Measurements from ENCODE around the gene UNC13D. TPM values are rescaled to one million over a fixed set of nuclear protein-coding genes. Genes with fewer than 3 reads are reported as not detected.
A peak's percentile ranks its signal among the peaks of the same experiment; 100 is the strongest.

The UNC13D gene
- total RNA-seq, 3 donors from 2014 or later: 5.6 to 15.5 (median 8.5) TPM

- H3K9me3 ChIP-seq: no peaks in the 10 kb centered on the region
- H3K36me3 ChIP-seq: no peaks in the 10 kb centered on the region
- TF ChIP-seq CTCF (IDR thresholded peaks at IDR 0.05): peak in 2 of 3 donors; percentile 11 to 13
- TF ChIP-seq POLR2A (IDR thresholded peaks at IDR 0.05): no peak
- H3K27me3 ChIP-seq: no peaks in the 10 kb centered on the region
- intact Hi-C loops (cut with DNase I; ENCODE audit: low total_unique reads): no loop called here
- H3K4me3 ChIP-seq: peak overlapping the region; percentile 58 to 94 (median 63)
- peaks cover 15 to 43% of the 10 kb centered on the region in 2 donors for H3K4me1 ChIP-seq
- DNase-seq (ENCODE audit: low spot score in 2 of 2): no peak
- peak overlapping the region; percentile 95 to 97 for H3K27ac ChIP-seq
These were observed 32.2 kb upstream of the UNC13D start for GRCh38 chr17:75876190-75876937.

- TF ChIP-seq POLR2AphosphoS5 (IDR thresholded peaks at IDR 0.05) (peak in 1 of 3 donors; percentile 41), POLR2A (IDR thresholded peaks at IDR 0.05) (no peak)
- H3K9me3 ChIP-seq: no peaks in the 10 kb centered on the region
- no peaks in the 10 kb centered on the region for H3K27me3 ChIP-seq
- no peaks in the 10 kb centered on the region for H3K36me3 ChIP-seq
- H3K4me3 ChIP-seq: peak overlapping the region; percentile 58 to 94 (median 63)
- intact Hi-C loops (cut with DNase I; ENCODE audit: low total_unique reads): no loop called here
- DNase-seq (ENCODE audit: low spot score in 2 of 2): peak; percentile 70 to 82
- H3K27ac ChIP-seq: peak overlapping the region; percentile 95 to 97
- H3K4me1 ChIP-seq: peaks cover 15 to 43% of the 10 kb centered on the region in 2 donors
These were observed 31.7 kb upstream of the UNC13D start for GRCh38 chr17:75875940-75876189.

GRCh38 chr17:75875182-75875939, 31.2 kb upstream of the UNC13D start:
- Histone ChIP-seq H3K27me3 (no peaks in the 10 kb centered on the region), H3K4me3 (peak overlapping the region in 2 of 3 donors; percentile 63 to 94), H3K4me1 (peaks cover 15 to 43% of the 10 kb centered on the region in 2 donors), H3K9me3 (no peaks in the 10 kb centered on the region), H3K36me3 (no peaks in the 10 kb centered on the region), H3K27ac (peak overlapping the region; percentile 95 to 97)
- intact Hi-C loops (cut with DNase I; ENCODE audit: low total_unique reads): no loop called here
- no peak for TF ChIP-seq CTCF (IDR thresholded peaks at IDR 0.05)
- TF ChIP-seq POLR2AphosphoS5 (IDR thresholded peaks at IDR 0.05): peak in 1 of 3 donors; percentile 17
- DNase-seq (ENCODE audit: low spot score in 2 of 2): no peak

- no peak overlapping the region for H3K4me3 ChIP-seq
- intact Hi-C loops (cut with DNase I; ENCODE audit: low total_unique reads): no loop called here
- no peaks in the 10 kb centered on the region for H3K36me3 ChIP-seq
- no peaks in the 10 kb centered on the region for H3K27me3 ChIP-seq
- H3K4me1 ChIP-seq: peaks cover 15 to 43% of the 10 kb centered on the region in 2 donors
- H3K9me3 ChIP-seq: no peaks in the 10 kb centered on the region
- H3K27ac ChIP-seq: peak overlapping the region; percentile 95 to 97
- TF ChIP-seq POLR2A (IDR thresholded peaks at IDR 0.05): no peak
- TF ChIP-seq CTCF (IDR thresholded peaks at IDR 0.05): no peak
- TF ChIP-seq POLR2AphosphoS5 (IDR thresholded peaks at IDR 0.05): no peak
- no peak for DNase-seq (ENCODE audit: low spot score in 2 of 2)
These were observed 30.3 kb upstream of the UNC13D start for GRCh38 chr17:75874323-75875181.

GRCh38 chr17:75873587-75874322, 29.6 kb upstream of the UNC13D start:
- H3K27ac ChIP-seq: peak overlapping the region; percentile 95 to 97
- no peak overlapping the region for H3K4me3 ChIP-seq
- no peaks in the 10 kb centered on the region for H3K9me3 ChIP-seq
- intact Hi-C loops (cut with DNase I; ENCODE audit: low total_unique reads): no loop called here
- no peak for DNase-seq (ENCODE audit: low spot score in 2 of 2)
- H3K27me3 ChIP-seq: no peaks in the 10 kb centered on the region
- H3K36me3 ChIP-seq: no peaks in the 10 kb centered on the region
- TF ChIP-seq POLR2AphosphoS5 (IDR thresholded peaks at IDR 0.05) (no peak), CTCF (IDR thresholded peaks at IDR 0.05) (no peak), POLR2A (IDR thresholded peaks at IDR 0.05) (no peak)
- H3K4me1 ChIP-seq: peaks cover 18 to 43% of the 10 kb centered on the region in 2 donors
